ENCODE measurements around the gene PRKCA.
"Not testable (repeated sequence)": the region's sequence is repeated elsewhere in the genome, so short reads cannot be mapped to it uniquely, and the experiment has no call there.

The PRKCA gene

GRCh38 chr17:66691644-66692420 is 389.4 kb downstream of the PRKCA start:
- DNase-seq = no peak

- no peak for DNase-seq
Measured at GRCh38 chr17:66692421-66692690, 389.9 kb downstream of the PRKCA start.

GRCh38 chr17:66695098-66695497 is 392.7 kb downstream of the PRKCA start:
- no peak for DNase-seq

GRCh38 chr17:66698270-66698669 is 395.9 kb downstream of the PRKCA start:
- no peak for DNase-seq

GRCh38 chr17:66701462-66701861 is 399.0 kb downstream of the PRKCA start:
- DNase-seq = no peak

- DNase-seq = peak in 1 of 5 donors; percentile 11
Measured at GRCh38 chr17:66702106-66702936, 399.9 kb downstream of the PRKCA start.

GRCh38 chr17:66704858-66705520 is 402.6 kb downstream of the PRKCA start:
- no peak for DNase-seq

GRCh38 chr17:66706851-66707450 is 404.5 kb downstream of the PRKCA start:
- no peak for DNase-seq

- no peak for DNase-seq
Measured at GRCh38 chr17:66711401-66711800, 409.0 kb downstream of the PRKCA start.

- DNase-seq = peak in 1 of 5 donors; percentile 12
Measured at GRCh38 chr17:66711881-66712321, 409.5 kb downstream of the PRKCA start.

GRCh38 chr17:66712453-66712852 is 410.0 kb downstream of the PRKCA start:
- DNase-seq = no peak

GRCh38 chr17:66713021-66713532 is 410.7 kb downstream of the PRKCA start:
- not testable (repeated sequence) for DNase-seq

GRCh38 chr17:66713533-66714042 is 411.2 kb downstream of the PRKCA start:
- DNase-seq = peak in 1 of 5 donors; percentile 57

GRCh38 chr17:66714046-66715023 is 411.9 kb downstream of the PRKCA start:
- DNase-seq = no peak

- DNase-seq = no peak
Measured at GRCh38 chr17:66715076-66715675, 412.8 kb downstream of the PRKCA start.

- peak in 1 of 5 donors; percentile 54 for DNase-seq
Measured at GRCh38 chr17:66715745-66716156, 413.3 kb downstream of the PRKCA start.

- no peak for DNase-seq
Measured at GRCh38 chr17:66716236-66717026, 414.0 kb downstream of the PRKCA start.

GRCh38 chr17:66717641-66718058 is 415.2 kb downstream of the PRKCA start:
- DNase-seq = no peak

- DNase-seq = no peak
Measured at GRCh38 chr17:66720027-66720426, 417.6 kb downstream of the PRKCA start.

GRCh38 chr17:66720567-66720966 is 418.2 kb downstream of the PRKCA start:
- no peak for DNase-seq

All from T-helper 1 cell (primary cell).